ENCODE data around the gene ADGRG2. TPM values are rescaled to one million over a fixed set of nuclear protein-coding genes. Genes with fewer than 3 reads are reported as not detected.

Gene ADGRG2
- total RNA-seq, 4 donors from 2014 or later = 1.8 to 4.3 (median 3.2) TPM

- 81 to 93% methylated on average over 2 of the region's 2 CpGs for WGBS, 2 donors
- intact Hi-C loops (cut with DNase I) = no loop called here
These were observed 160.6 kb downstream of the ADGRG2 start for GRCh38 chrX:18961686-18962085.

DNA sequence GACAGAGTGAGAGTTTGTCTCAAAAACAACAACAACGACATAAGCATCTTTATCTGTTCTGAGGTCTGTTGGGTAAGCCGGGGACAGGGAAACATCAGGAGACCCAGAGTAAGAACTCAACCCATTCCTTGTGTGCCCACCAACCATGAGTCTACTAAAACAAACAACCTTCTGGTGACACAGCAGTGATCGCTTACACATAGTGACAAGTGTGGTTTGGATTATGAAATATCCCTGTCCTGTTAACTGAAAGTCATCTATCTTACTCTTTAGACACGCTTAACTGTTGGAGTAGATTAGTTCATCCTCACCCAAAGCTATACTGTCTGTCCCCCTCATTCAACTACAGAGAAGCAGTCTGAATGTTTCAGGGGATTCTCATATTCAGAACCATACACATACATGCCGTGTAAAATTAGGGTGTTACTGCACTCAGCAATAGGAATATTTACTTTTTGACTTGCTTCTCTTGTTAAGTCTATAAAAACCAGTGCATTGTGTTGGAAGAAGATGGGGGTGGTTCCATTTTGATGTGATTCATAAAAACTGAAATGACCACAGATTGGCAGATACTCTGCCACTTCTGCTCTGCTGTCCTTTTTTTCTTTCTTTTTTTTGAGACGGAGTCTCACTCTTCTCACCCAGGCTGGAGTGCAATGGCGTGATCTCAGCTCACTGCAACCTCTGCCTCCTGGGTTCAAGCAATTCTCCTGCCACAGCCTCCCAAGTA lies 165.8 kb downstream of the ADGRG2 start:
- no peak for DNase-seq
- Histone ChIP-seq H3K4me3 (replicated peaks in 1 of 3) (no peak overlapping the region), H3K27ac (no peak overlapping the region), H3K27me3 (no peaks in the 10 kb centered on the region), H3K9me3 (no peaks in the 10 kb centered on the region), H3K4me1 (no peaks in the 10 kb centered on the region), H3K36me3 (no peaks in the 10 kb centered on the region)
- WGBS, 2 donors = 91 to 97% methylated on average over 7 of the region's 7 CpGs
- intact Hi-C loops (cut with DNase I) = no loop called here
- TF ChIP-seq POLR2A (IDR thresholded peaks at IDR 0.05) (no peak), CTCF (IDR thresholded peaks at IDR 0.05) (no peak)

More at GRCh38 chrX:18961686-18962085, 160.6 kb downstream of the ADGRG2 start:
- Histone ChIP-seq H3K27me3 (no peaks in the 10 kb centered on the region), H3K27ac (no peak overlapping the region), H3K9me3 (no peaks in the 10 kb centered on the region), H3K4me1 (no peaks in the 10 kb centered on the region), H3K36me3 (no peaks in the 10 kb centered on the region), H3K4me3 (replicated peaks in 1 of 3) (no peak overlapping the region)
- no peak for TF ChIP-seq CTCF (IDR thresholded peaks at IDR 0.05)
- no peak for TF ChIP-seq POLR2A (IDR thresholded peaks at IDR 0.05)
- no peak for DNase-seq

- H3K9me3 ChIP-seq = no peaks in the 10 kb centered on the region
- no peak for DNase-seq
- no peaks in the 10 kb centered on the region for H3K27me3 ChIP-seq
- TF ChIP-seq CTCF (IDR thresholded peaks at IDR 0.05) = no peak
- TF ChIP-seq POLR2A (IDR thresholded peaks at IDR 0.05) = no peak
- H3K27ac ChIP-seq = no peak overlapping the region
- no peak overlapping the region for H3K4me3 ChIP-seq (replicated peaks in 1 of 3)
- intact Hi-C loops (cut with DNase I) = no loop called here
- H3K4me1 ChIP-seq = no peaks in the 10 kb centered on the region
- WGBS, 2 donors = 96 to 100% methylated on average over 4 of the region's 4 CpGs
- H3K36me3 ChIP-seq = no peaks in the 10 kb centered on the region
These were observed 166.6 kb downstream of the ADGRG2 start for GRCh38 chrX:18955676-18956075.

GRCh38 chrX:18951032-18951431 lies 171.2 kb downstream of the ADGRG2 start:
- no peak overlapping the region for H3K4me3 ChIP-seq (replicated peaks in 1 of 3)
- no peaks in the 10 kb centered on the region for H3K36me3 ChIP-seq
- intact Hi-C loops (cut with DNase I) = no loop called here
- WGBS, 2 donors = 95% methylated on average over 4 of the region's 10 CpGs; no CpG with 5 or more reads in 1 of the 2 donors
- no peaks in the 10 kb centered on the region for H3K4me1 ChIP-seq
- TF ChIP-seq CTCF (IDR thresholded peaks at IDR 0.05) = no peak
- no peak for TF ChIP-seq POLR2A (IDR thresholded peaks at IDR 0.05)
- H3K9me3 ChIP-seq = no peaks in the 10 kb centered on the region
- no peaks in the 10 kb centered on the region for H3K27me3 ChIP-seq
- DNase-seq = no peak
- H3K27ac ChIP-seq = no peak overlapping the region

GRCh38 chrX:18949944-18950301 lies 172.3 kb downstream of the ADGRG2 start:
- intact Hi-C loops (cut with DNase I) = no loop called here
- no peaks in the 10 kb centered on the region for H3K27me3 ChIP-seq
- H3K9me3 ChIP-seq = no peaks in the 10 kb centered on the region
- no peaks in the 10 kb centered on the region for H3K36me3 ChIP-seq
- no peak overlapping the region for H3K27ac ChIP-seq
- no peaks in the 10 kb centered on the region for H3K4me1 ChIP-seq
- no peak for TF ChIP-seq POLR2A (IDR thresholded peaks at IDR 0.05)
- TF ChIP-seq CTCF (IDR thresholded peaks at IDR 0.05) = no peak
- WGBS, 2 donors = 93 to 97% methylated on average over 8 of the region's 8 CpGs
- no peak overlapping the region for H3K4me3 ChIP-seq (replicated peaks in 1 of 3)
- no peak for DNase-seq

All from thyroid gland (tissue), 4 donors.